SKM-1 treated with dmso at 0.1 percent for 144 hours (cell line): ENCODE measurements around the gene DOK4.
"Not testable (repeated sequence)": the region's sequence is repeated elsewhere in the genome, so short reads cannot be mapped to it uniquely, and the experiment has no call there.

ENCODE experiments used
- DNase-seq: peaks from one replicate; lab custom pipeline; 2025; ENCODE audit not compliant: unreplicated experiment; lab: John Stamatoyannopoulos, UW

Gene DOK4

DNA sequence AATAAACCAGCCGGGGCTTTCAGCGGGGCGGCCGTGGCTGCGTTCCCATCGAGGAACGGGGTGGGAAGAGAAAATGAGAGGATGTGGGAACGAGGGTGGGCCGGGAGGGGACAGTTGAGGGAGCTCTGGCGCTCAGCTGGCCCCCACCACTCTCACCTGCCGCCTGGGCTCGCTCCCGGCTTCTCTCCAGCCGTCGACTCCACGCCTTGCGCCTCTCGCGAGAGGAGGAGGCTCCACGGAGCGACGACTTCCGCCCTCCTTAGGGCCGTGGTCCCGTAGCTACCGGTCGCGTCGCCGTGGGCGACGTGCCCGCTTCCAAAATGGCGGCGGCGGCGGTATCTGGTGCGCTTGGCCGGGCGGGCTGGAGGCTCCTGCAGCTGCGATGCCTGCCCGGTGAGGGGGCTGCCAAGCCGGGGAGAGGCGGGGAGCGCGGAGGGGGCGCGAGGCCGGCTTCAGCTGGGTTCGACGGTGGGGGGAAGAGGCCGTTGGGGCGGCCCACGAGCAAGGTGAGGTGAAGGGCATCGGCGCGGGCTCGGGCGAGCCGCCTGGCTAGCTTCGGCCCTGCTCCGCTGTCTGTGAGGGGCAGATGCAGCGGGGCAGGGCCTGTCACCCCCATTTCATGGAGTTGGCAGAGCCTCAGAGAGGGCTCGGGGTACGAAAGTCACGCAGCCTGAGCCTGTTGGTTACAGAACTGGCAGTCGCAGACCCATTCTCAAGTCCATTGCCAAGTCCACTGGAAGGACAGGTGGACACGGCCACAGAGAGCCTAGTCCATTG lies 38.9 kb downstream of the DOK4 start, which contains the start of the genes CIAPIN1 and COQ9:
TSS of gene CIAPIN1 (minus strand) at position 200 of the 777 bp plus-strand sequence. CDS start 6,457 bp downstream, outside the sequence.
TSS of gene COQ9 (plus strand) at position 294 of the 777 bp plus-strand sequence. CDS start at position 321, 27 bp downstream.
- DNase-seq: peak; percentile 80

DNA sequence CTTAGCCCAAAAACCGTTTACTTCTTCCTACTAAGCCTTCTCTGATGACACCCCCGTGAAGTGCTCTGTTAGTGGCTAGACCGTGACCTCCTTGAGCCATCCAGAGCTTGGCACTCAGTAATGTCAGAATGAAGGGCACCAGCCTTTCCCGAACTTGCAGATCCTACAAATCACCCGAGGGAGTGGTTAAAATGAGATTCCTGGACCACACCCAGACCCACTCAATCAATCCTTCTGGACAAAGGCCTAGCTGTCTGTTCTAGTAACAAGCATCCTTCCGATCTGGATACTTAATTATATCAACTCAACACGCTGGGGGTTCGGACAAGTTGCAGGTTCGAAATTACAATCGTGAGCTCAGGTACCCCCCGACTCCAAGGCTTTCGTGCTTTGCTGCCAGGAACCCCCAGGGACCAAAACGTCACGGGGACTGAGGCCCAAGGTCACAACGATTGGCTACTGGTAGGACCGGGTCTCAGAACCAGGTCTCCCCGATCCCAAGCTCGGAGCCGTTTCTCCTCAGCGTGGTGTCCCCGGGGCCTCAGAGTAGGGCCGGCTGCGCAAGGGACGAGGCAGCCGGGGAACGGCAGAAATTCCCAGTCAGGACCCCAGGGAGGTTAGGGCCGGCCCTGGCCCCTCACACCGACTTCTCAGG lies 39.6 kb downstream of the DOK4 start:
- DNase-seq: no peak

DNA sequence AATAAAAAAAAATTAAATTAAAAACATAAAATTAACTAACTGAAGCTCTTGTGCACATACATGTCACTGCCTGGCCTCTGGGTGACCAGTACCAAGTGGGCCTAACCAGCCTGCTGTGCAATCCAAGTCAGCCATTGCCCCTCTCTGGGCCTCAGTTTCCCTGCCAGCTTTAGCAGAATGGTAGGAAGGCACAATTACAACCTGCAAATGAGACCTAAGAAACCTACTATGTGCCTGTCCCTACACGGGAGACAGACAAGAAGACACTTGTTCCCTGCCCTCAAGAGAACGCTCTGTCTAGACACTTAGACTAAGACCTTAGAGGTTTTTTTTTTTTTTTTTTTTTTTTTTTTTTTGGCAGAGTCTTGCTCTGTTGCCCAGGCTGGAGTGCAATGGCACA lies 40.8 kb downstream of the DOK4 start:
- no peak for DNase-seq

DNA sequence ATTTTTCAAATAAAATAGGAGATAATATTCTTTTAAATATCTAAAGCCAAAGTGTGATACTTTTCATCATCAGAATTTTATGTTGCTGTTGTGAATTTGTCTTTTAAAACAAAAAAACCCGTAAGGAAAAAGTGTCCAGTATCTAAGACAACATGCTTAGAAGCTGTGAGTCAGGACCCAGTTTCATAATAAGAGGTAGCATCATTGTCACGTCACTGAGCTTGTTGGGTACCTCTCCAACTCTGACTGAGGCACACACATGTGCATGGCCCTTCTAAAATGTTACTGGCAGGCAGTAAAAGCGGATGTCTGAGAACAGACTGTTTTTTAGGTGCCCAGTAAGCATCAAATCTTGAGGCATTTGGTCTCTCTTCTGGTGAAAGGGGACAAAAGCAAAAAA lies 41.6 kb downstream of the DOK4 start:
- no peak for DNase-seq

DNA sequence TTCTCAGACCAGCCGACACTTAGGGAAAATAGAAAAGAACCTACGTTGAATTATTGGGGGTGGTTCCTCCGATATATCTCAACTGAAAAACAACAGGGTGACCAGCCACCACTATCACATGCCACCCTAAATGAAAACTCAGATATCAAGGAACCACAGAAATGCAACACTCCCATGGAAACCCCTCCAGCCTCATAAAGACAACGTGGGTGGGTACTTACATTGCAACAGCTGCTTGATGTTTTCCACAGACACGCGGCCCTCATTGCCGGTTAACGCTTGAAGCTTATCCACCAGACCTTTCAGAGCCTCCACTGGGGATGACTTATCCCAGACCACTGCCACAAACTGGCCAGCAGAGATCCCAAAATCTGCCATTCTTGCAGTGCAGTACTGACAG lies 45.7 kb downstream of the DOK4 start:
- DNase-seq: not testable (repeated sequence)

DNA sequence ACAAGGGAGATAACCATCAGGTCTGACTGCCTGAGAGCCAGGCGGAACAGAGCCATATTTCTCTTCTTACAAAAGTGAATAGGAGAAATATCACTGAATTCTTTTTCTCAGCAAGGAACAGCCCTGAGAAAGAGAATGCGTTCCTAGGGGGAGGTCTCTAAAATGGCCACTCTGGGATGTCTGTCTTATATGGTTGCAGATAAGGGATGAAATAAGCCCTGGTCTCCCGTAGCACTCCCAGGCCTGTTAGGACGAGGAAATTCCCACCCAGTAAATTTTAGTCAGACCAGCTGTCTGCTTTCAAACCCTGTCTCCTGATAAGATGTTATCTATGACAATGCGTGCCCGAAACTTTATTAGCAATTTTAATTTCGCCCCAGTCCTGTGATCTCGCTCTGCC lies 46.3 kb downstream of the DOK4 start:
- DNase-seq: not testable (repeated sequence)

DNA sequence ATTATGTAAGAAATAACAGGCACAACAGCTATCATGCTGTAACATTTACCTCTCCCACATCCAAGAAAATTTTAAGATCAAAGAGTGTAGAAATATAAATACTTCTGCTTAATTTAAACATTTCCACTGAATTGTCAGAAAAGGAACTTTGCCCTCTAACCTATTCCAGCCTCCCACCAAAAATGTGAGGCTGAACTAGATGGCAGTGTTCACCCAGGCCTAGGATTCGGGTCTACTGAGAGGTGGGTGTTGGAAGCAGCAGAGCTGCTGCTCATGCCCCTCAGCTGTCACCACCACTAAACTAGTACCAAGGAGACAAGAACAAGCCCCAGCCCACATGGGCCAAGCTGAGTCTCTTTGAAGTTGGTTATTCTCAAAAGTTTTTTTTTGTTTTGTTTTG lies 50.5 kb downstream of the DOK4 start:
- no peak for DNase-seq

DNA sequence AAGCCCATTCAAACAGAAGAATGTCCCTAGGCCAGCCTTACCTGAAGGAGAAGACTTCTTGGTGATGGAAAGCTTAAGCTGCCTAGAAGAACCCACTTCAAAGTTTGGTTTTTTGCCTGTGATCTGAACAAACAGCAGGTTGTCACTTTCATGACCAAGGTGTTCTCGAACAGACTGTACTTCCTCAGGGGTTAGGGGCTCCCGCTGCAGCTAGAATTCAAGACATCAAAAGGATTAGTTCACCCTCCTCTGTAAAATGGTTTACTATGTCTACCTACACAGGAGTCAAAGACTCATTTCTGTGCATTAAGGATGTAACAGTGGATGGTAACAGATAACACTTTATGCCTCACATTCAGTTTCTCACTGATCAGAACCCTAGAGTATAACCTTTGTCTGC lies 52.3 kb downstream of the DOK4 start:
- DNase-seq: no peak

DNA sequence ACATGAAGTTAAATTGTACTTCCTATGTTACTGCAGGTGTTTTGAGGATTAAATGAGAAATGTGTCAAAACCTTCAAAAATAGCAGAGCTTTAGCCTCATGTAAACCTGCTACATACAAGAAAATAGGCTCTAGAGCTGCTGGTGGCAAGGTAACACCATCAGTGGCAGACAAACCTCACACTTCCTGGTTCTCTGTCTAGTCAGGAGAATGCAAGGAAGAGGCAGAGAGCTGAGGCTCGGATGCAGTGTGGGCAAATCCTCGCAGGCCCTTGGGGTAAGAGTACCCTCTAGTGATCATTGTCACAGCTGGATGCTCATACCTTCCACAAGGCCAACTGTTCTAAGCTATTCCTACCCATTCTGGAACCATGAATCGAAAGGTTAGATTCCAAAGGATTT lies 53.3 kb downstream of the DOK4 start:
- DNase-seq: no peak

DNA sequence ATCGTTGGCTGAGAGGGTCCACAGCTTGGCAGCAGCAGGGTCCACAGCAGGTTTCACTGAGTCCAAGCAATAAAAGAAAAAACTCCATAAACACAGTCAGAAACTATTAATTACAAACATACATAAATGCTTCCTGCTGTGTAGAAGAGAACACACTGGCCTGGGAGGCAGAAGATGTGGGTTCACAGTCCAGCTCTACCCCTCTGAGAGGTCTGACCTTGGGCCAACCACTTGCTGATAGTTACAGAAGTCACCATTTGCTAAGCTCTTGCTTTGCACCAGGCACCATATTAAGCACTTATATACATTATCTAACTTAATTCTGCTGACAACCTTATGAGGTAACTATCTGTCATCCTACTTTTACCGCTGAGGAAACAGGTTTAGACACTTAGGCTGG lies 53.8 kb downstream of the DOK4 start:
- DNase-seq: no peak

DNA sequence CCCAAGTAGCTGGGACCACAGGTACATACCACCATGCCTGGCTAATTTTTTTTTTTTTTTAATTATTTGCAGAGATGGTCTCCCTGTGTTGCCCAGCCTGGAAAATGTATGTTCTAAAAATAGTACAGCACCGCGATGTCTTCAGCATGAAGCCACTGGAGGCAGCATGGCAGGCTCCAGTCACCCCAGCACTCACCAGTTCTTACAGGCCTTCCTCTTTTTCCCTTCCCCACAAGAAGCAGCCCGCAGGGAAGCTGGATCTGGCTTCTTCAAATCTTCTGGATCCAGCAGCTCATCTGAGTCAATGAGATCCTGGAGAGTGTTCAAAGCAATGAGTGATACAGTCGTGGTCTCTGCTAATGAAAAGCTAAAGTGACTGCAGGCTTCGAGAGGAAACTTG lies 55.3 kb downstream of the DOK4 start:
- no peak for DNase-seq

DNA sequence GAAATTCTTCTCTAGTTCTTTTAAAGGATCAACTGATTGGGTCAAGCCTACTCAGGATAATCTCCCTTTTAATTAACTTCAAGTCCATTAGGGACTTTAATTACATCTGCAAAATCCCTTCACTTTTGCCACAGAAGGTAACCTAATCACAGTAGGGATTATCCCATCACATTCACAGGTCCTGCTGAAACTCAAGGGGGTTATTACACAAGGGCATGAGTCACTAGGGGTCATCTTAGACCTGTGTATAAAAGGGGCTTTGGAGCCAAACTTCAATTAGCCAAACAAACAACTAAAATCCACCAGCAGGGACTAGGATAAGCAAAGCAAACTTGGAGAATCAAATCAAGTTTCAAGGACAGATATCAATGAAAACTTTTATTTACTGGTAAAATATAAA lies 58.5 kb downstream of the DOK4 start:
- no peak for DNase-seq

DNA sequence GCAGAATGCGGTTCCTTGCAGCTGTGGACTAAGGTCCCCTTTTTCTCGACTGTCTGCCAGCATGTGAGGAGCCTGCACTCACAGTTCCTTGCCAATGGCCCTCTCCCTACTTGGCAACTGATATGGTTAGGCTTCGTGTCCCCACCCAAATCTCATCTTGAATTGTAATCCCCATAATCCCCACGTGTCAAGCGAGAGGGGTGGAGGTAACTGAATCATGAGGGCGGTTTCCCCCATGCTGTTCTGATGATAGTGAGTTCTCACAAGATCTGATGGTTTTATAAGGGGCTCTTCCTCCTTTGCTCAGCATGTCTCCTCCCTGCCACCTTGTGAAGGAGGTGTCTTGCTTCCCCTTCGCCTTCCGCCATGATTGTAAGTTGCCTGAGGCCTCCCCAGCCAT lies 59.0 kb downstream of the DOK4 start:
- DNase-seq: no peak

DNA sequence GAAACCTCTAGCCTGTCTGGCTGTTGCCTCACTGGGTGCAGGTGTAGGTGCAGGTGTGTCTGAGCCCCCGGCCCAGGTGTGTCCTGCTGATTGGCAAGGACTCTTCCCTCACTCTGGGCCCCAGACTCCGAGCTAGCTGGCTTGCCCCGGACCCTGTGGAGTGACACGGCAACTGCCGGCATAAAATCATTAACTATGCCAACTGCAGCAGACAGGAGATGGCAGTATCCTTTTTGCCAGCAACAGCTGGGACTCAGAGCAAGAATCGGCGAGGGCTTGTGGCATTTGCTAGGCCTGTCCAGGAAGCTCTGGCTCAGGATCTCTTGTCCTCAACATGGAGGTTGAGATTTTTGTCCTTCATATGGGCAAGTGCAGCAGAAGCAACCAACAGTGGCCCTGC lies 59.9 kb downstream of the DOK4 start:
- DNase-seq: no peak

DNA sequence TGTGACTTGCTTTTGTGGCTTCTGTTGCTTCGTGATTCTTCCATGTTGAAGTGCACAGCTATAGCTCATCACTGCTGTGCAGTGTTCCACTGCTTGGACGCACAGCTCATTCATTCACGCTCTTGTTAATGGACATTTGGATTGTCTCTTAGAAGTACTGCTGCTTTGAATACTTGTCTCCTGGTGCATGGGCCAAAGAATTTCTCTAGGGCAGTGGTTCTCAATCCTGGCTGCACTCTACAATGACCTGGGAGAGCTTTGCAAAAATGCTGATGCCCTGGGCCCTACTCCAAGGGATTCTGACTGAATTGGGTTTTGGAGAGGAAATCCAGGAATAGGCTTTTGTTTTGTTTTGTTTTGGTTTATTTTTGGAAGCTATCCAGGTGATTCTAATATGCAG lies 61.7 kb downstream of the DOK4 start:
- DNase-seq: no peak

DNA sequence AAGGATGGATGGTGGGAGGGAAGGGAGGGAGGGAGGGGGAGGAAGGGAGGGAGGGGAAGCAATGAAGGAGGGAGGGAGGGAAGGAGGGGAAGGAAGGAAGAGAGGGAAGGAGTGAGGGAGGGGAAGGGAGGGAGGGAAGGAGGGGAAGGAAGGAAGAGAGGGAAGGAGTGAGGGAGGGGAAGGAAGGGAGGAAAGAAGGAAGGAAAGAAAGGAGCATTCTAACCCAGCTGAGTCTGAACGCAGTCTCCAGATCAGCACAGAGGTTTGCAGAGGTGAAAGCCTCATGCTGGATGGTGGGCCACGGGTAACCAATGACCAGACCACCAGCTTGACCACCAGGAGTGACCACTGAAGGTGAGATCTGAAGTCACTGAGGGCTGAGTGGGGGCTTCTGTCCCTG lies 63.1 kb downstream of the DOK4 start:
- DNase-seq: no peak

DNA sequence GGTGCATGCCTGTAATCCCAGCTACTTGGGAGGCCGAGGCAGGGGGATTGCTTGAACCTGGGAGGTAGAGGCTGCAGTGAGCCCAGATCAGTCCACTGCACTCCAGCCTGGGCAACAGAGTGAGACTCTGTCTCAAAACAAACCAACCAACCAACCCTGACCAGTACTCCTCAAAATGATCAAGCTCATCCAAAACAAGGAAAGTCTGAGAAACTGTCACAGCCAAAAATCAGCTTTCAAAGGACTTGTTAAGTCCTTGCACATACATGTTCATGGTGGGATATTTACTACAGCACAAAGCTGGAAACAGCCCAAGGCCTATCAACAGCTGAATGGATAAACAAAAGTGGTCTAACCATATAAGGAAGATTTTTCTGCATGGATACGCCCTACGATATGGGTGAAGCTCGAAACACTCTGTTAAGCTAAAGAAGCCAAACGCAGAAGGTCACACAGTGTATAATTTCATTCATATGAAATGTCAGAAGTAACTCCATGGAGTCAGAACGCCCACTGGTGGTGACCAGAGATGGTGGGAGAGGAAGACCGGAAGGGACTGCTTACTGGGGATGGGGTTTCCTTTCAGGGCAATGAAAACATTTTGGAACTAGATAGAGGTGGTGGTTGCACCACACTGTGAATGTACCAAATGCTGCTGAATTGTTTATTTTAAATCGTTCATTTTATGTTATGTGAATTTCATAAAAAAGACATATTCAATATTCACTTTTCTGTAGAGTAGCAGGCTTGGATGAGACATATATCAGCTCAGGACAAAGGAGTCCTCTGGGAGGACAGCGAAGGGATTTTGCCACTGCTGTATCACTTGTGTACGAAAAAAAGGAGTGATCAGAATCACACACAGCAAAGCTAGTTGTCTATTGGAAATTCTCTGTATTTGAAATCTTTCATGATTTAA lies 64.0 kb downstream of the DOK4 start:
- DNase-seq: peak; percentile 34
